Posterior cingulate gyrus (tissue), 11 donors: ENCODE data around the gene MCM6.
"Not testable (repeated sequence)": the region's sequence is repeated elsewhere in the genome, so short reads cannot be mapped to it uniquely, and the experiment has no call there.

Experiments
- DNase-seq, 10 donors: peaks; one replicate each; pipeline versions ENCODE4 v3.0.0 to v3.0.0-alpha.2; 2020 to 2021; ENCODE audit warnings: mixed read lengths in 3 of 10
- intact Hi-C: fragments of 100-400 bp; cut with DNase I; formaldehyde crosslinking; loops from one replicate; pipeline ENCODE4 v1.15.1; 2023

MCM6 gene

DNA sequence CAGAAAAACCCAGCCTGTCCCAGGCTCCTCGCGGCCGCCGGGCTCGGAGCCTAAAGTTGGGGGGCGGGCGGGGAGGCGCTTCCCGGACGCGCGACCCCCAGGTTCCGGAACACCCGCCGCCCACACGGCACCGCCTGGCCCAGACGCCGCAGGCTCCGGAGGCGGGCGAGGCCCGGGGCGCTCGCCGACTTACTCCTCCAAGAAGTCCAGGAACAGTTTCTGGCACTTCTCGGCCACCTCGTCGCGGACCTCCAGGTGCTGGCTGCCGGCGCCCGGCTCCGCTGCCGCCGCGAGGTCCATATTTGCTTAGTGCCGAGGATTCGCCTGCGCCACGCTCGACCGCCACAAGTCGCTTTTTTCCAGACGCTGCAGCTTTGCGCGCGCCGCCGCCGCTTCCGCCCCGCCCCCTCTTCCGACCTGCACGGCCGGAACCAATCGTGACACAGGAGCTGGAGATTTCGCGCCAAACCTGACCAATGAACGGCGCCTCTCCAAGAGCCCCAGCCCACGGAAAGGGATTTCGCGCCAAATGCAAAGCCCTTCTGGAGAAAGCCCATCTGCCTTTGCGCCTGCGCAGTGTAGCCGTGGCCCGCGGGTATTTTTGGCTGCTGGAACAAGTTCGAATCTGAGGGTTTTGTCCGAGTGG lies at the start of gene MCM6:
MCM6 (minus strand) TSS at position 378 of the 646 bp plus-strand sequence; CDS start at position 300, 78 bp downstream.
- intact Hi-C loops = loop anchor here (5.0 kb wide), 1 partner anchor 134 kb away; the partner anchor contains the start of gene UBXN4
- peak; percentile 90 to 99 (median 95) for DNase-seq

- no peak for DNase-seq
These were observed 49.3 kb upstream of the MCM6 start for GRCh38 chr2:135925571-135925970.

GRCh38 chr2:135916207-135916606 lies 40.0 kb upstream of the MCM6 start:
- no peak for DNase-seq
- intact Hi-C loops = loop anchor here (1.0 kb wide), 1 partner anchor 462 kb away; no protein-coding TSS in a partner anchor

More at GRCh38 chr2:135925571-135925970, 49.3 kb upstream of the MCM6 start:
- intact Hi-C loops = no loop called here

DNA sequence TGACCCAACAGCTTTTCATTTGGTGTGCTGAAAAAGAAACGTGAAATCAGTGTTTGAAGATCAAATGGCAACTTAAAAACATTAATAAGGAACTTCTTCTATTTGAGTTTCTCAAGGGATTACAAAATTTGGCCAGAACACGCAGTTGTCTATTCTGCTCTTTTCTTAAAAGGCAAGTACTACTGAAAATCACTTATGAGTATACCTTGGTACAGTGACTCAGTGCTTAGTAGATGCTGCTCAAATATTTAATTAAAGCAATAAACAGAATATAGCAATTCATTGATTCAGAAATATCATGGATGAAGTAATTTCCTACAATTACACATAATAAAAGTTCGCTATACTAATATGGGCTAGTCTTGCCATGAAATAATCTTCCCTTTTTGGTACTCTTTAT lies 38.2 kb upstream of the MCM6 start:
- no peak for DNase-seq
- intact Hi-C loops = no loop called here

- no peak for DNase-seq
- intact Hi-C loops = no loop called here
These were observed 37.6 kb upstream of the MCM6 start for GRCh38 chr2:135913727-135914365.

GRCh38 chr2:135909976-135910375 lies 33.7 kb upstream of the MCM6 start:
- intact Hi-C loops = no loop called here
- DNase-seq = no peak

- intact Hi-C loops = no loop called here
- DNase-seq = no peak
These were observed 29.4 kb upstream of the MCM6 start for GRCh38 chr2:135905679-135906078.

DNA sequence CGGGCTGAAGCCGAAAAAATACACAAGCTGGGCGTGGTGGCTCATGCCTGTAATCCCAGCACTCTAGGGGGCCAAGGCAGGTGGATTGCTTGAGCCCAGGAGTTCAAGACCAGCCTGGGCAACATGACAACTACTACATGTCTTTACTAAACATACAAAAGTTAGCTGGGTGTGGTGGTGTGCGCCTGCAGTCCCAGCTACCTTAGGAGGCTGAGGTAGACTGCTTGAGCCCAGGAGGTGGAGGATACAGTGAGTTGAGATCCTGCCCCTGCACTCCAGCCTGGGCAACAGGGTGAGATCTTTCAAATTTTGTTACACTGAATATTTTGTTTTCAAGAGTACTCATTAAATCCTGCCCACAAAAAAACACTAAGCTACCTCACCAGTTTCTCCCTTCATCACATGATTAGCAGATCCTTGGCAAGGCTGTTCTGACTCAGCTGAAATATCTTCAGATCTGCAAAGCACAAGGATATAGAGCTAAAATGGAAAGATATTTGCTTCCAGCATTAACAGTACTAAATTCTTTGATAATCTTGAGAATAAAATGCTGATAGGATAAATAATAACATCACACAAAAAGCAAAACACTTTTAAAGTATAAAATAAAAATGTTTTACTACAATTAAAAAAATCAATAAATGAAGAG lies 28.2 kb upstream of the MCM6 start:
- intact Hi-C loops = no loop called here

GRCh38 chr2:135903650-135904049 lies 27.4 kb upstream of the MCM6 start:
- intact Hi-C loops = no loop called here
- no peak for DNase-seq

More for the DNA sequence above, 28.2 kb upstream of the MCM6 start:
- DNase-seq = no peak

GRCh38 chr2:135899567-135899966 lies 23.3 kb upstream of the MCM6 start:
- no peak for DNase-seq
- intact Hi-C loops = no loop called here

- intact Hi-C loops = no loop called here
- peak in 1 of 10 donors; percentile 62 for DNase-seq
These were observed 22.1 kb upstream of the MCM6 start for GRCh38 chr2:135898234-135898786.

- intact Hi-C loops = no loop called here
- DNase-seq = no peak
These were observed 18.7 kb upstream of the MCM6 start for GRCh38 chr2:135894930-135895329.

DNA sequence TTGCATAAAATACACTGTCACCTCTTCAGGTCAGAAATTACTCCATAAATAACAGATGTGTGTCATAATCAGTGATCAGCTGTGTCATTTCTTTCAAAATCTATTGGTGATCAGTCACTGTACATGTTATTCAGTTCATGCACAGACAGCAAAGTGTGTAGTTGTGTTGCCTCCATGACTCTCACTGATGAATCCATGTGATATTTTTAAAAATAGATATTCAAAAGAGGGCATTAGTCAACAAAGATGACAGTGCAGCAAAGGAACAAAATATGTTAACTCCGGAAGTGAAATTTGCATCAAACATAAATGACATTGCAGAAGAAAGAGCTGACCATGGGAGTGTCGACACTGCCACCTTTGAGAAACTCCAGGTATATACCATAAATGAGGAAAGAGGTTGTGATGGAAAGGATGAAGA lies 17.1 kb upstream of the MCM6 start:
- intact Hi-C loops = no loop called here
- DNase-seq = no peak

DNA sequence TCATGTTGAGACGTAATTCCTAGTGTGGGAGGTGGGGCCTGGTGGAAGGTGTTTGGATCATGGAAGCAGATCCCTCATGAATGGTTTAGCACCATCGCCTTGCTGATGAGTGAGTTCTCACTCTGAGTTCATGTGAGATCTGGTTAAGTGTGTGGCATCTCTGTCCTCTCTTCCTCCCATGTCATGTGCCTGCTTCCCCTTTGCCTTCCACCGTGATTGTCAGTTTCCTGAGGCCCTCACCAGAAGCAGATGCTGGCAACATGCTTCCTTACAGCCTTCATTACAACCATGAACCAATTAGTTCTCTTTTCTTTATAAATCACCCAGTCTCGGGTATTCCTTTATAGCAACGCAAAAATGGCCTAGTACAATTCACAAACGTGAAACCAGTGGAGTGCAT lies 14.6 kb upstream of the MCM6 start:
- intact Hi-C loops = no loop called here
- DNase-seq = no peak

DNA sequence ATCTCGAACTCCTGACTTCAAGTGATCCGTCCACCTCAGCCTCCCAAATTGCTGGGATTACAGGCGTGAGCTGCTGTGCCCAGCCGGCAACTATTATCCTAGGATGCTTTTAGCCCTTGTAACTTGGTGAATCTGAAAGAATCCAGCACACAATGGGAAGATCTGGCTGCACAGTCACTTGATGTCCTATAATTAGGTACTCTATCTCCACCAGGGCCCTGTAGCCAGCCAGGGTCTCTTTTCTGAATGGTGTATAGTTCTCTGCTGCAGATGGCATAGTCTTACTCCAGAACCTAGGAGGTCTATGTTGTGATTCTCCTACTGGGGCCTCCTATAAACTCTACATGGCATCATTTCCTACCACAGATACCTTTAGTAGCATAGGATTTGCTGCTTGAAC lies 13.9 kb upstream of the MCM6 start:
- intact Hi-C loops = no loop called here
- no peak for DNase-seq

- DNase-seq, intact Hi-C loops: not testable (repeated sequence)
These were observed 12.3 kb upstream of the MCM6 start for GRCh38 chr2:135888587-135888986.

DNA sequence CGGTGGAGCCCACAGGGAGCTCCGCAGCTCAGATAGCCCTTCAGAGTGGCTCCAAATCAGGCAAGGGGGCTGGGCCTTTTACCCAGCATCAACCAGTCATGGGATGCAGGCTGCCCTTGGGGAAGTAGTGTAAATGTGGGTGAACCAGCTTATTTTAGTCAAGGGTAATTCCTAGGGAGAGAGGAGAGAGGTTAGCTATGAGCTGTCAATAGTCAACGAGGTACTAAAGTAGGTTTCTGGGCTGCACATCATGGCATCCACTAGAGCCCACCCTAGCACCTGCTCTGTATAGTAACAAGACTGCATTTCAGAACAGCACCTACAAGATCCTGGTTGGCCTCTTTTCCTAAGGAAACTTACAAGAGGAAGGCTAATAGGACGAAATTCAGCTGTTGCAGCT lies 9.5 kb upstream of the MCM6 start:
- intact Hi-C loops = no loop called here
- DNase-seq = no peak

DNA sequence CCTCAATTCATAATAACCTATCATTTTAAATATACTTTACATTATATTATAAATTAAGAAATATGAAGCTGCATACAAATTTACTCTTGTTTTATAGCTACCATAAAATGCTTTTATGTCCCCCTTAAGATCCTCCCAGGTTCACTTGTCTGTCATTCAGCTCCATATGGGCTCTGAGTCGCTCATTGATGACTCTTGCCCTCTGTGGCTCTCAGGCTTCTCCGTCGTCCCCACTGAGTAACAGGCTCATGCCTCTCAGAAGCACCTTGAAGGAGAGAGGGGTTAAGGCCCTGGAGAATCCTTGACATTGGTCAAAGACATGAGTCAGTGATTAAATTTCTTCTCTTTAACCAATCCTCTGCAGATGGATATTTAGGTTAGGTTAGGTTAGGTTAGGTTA lies 6.2 kb upstream of the MCM6 start:
- intact Hi-C loops = no loop called here
- no peak for DNase-seq

GRCh38 chr2:135876770-135877169 lies 527 bp upstream of the MCM6 start:
- intact Hi-C loops = loop anchor here (5.0 kb wide), 1 partner anchor 134 kb away; the partner anchor contains the start of gene UBXN4
- DNase-seq = not testable (repeated sequence)

- intact Hi-C loops = loop anchor here (5.0 kb wide), 1 partner anchor 133 kb away; the partner anchor contains the start of gene UBXN4
- DNase-seq = peak in 9 of 10 donors; percentile 26 to 90 (median 36)
These were observed 665 bp downstream of the MCM6 start for GRCh38 chr2:135875491-135876065.
